CD1c-positive myeloid dendritic cell (primary cell): ENCODE measurements around the gene TRIM4.

Experiments
- DNase-seq: peaks from one replicate; pipeline ENCODE4 v3.0.0-alpha.2; 2016; ENCODE audit errors: extremely low spot score

TRIM4 gene

DNA sequence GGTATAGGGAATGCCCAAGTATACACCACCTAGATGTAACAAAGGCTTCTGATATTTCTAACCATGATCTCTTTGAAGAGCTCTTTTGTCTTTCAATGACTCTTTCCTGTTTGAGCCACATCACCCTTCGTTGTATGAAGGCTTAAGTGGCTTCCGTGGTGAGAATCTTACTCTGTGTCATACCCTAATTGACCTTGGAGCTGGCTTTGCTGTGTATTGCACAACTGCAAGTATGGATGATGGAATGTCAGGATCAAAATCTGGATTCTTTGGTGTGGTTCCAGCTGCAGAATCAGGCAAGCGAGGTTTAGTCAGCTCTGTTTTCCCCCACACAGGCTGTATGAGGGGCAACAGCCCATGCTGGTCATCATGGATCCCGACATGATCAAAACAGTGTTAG, 75.5 kb downstream of the TRIM4 start:
- no peak for DNase-seq

DNA sequence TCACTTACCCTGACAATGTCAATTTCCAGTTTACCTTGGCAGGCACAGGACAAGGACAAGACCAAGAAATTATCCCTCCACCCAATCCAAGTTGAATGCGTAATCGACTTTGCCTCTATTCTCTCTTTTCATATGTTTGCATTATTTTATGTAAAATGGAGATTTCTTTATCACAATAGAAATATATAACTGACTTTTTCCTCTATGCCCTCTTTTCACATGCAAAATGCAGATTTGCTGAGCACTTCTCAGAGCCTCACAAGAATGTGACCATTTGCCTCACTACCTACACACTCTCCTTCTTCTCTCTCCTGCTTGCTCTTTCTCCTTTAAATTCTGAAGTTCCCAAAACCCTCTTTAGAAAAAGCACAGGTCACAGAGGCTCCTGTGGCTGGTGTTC, 76.4 kb downstream of the TRIM4 start:
- no peak for DNase-seq
